GM12874 (cell line): ENCODE measurements around the gene CCN5.
A peak's percentile ranks its signal among the peaks of the same experiment; 100 is the strongest.

Experiments
- TF ChIP-seq, protein P1 (sequence below): IDR thresholded peaks from 2 replicates; pipeline ENCODE4 v1.5.1; 2011; ENCODE audit warnings: low read depth, mild to moderate bottlenecking, control low read depth, low read length, moderate library complexity; ENCODE audit not compliant: insufficient read depth

Gene CCN5, protein sequence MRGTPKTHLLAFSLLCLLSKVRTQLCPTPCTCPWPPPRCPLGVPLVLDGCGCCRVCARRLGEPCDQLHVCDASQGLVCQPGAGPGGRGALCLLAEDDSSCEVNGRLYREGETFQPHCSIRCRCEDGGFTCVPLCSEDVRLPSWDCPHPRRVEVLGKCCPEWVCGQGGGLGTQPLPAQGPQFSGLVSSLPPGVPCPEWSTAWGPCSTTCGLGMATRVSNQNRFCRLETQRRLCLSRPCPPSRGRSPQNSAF

DNA sequence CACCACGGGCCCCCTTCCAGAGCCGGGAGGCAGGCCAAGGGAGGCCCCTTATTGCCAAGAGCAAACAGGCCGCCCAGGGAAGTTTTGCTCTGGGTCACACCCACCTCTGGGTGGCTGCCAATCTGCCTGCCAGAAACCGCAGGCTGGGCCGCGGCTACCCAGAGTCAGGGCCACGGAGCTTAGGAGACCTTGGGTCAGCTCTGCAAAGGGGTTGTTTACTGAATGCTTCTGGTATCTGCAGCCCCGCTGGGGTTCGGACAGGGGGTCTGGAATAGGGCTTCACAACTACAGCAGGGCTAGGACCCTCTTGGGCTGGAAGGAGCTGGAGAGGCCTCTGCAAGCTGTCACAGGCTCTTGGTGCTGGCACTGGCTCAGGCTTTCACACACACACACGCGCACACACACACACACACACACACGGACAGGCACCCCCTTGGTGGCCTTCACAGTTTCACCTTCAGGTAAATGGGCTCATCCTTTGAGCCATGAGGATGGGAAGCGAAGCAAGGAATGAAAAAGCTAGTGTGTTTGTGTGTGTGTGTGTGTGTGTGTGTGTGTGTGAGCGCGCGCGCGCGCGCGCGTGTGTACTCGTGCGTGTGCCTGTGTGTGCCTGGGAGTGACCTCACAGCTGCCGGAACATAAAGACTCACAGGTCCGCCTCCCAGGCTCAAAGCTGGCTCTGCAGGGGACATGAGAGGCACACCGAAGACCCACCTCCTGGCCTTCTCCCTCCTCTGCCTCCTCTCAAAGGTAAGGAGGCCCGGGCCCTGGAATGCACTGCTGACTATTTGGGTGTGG lies at the start of gene CCN5:
Gene CCN5 (plus strand): TSS at position 669 of the 798 bp plus-strand sequence. CDS start 22 bp downstream, at position 691.
- TF ChIP-seq, protein P1, sequence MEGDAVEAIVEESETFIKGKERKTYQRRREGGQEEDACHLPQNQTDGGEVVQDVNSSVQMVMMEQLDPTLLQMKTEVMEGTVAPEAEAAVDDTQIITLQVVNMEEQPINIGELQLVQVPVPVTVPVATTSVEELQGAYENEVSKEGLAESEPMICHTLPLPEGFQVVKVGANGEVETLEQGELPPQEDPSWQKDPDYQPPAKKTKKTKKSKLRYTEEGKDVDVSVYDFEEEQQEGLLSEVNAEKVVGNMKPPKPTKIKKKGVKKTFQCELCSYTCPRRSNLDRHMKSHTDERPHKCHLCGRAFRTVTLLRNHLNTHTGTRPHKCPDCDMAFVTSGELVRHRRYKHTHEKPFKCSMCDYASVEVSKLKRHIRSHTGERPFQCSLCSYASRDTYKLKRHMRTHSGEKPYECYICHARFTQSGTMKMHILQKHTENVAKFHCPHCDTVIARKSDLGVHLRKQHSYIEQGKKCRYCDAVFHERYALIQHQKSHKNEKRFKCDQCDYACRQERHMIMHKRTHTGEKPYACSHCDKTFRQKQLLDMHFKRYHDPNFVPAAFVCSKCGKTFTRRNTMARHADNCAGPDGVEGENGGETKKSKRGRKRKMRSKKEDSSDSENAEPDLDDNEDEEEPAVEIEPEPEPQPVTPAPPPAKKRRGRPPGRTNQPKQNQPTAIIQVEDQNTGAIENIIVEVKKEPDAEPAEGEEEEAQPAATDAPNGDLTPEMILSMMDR, result no peak

- TF ChIP-seq, protein P1, result no peak
Measured at GRCh38 chr20:44666066-44666465, 49.1 kb upstream of the CCN5 start.

GRCh38 chr20:44678242-44678641 lies 36.9 kb upstream of the CCN5 start:
- TF ChIP-seq, protein P1, result no peak

DNA sequence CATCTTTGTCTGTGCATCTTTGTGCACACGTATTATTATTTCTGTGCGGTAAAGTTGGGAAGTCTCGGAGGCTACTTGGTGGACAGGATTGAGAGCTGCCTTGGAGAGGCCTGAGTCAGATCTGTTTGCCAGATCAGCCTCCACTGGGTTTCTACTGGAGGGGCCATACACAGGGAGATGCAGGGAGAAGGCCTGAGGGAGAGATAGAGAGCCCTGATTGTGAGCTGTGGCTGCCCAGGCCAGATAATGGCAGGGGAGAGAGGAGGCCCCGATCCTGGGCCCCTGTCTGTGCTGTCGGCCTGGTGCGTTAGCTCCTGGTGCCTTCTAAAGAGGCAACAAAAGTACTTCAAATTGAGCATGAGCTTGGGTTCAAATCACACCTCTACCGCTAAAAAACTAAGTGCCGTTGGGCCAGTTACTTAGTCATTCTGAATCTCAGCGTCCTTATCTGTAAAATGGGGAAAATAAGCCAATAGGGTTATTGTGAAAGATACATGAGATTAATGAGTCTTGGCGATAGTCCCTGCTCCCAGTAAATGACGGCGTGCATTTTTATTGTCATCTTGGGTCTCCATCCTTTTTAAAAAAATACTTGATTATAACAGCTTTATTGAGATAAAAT lies 36.1 kb upstream of the CCN5 start:
- TF ChIP-seq, protein P1, result no peak

GRCh38 chr20:44681796-44682566 lies 33.2 kb upstream of the CCN5 start:
- TF ChIP-seq, protein P1, result no peak

DNA sequence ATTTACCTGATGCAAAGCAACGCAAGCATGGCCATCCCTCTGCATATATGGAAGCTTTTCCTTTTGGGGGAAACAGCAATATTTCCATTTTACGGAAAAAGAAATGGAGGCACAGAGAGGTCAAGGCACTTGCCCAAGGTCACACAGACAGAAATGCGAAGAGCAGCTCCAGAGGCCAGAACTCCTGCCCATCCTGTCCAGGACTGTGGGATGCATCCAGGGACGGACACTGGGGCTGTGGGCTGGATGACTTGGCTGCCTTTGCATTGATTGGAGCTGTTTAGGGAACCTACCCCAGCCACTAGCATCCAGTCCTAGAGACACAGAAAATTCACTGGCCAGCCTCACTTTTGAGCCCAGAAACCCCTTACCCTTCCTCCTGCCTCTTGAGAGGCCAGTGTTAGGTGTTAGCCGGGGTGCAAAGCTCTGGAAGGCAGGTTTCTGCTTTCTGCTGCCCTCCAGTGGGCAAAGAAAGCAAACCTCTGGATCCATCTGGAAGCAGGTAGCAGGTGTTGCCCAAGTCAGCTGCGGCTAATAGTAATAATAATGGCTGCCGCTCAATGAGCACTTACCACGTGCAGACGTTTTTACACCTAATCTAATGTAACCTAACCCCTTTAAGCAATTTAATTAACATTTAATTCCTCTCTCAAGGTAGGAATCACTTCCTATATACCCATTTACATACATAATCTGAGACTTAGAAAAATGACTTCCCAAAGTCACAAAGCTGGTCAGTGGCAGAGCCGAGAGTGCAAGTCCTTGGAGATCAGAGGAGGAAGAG lies 31.7 kb upstream of the CCN5 start:
- TF ChIP-seq, protein P1, result peak; percentile 78
